Activated T-cell treated with anti-CD3 and anti-CD28 coated beads, Interleukin-2, amount 50 U/mL, for 1 hour (primary cell): ENCODE results near the gene HDLBP.

Experiments used
- DNase-seq: peaks from one replicate; pipeline ENCODE4 v3.0.0-alpha.2; 2020

HDLBP gene

GRCh38 chr2:241315093-241315878, at the start of gene HDLBP:
HDLBP (minus strand) TSS chr2:241315672; CDS start chr2:241266869, 48,803 bp downstream.
- peak; percentile 100 for DNase-seq

- no peak for DNase-seq
Observed at GRCh38 chr2:241364781-241365180, 49.3 kb upstream of the HDLBP start.

GRCh38 chr2:241363426-241363825, 48.0 kb upstream of the HDLBP start:
- no peak for DNase-seq

GRCh38 chr2:241359481-241360045, 44.1 kb upstream of the HDLBP start:
- no peak for DNase-seq

- DNase-seq: no peak
Observed at GRCh38 chr2:241358470-241358869, 43.0 kb upstream of the HDLBP start.

- DNase-seq: no peak
Observed at GRCh38 chr2:241357531-241357930, 42.1 kb upstream of the HDLBP start.

GRCh38 chr2:241356871-241357260, 41.4 kb upstream of the HDLBP start:
- no peak for DNase-seq

- DNase-seq: peak; percentile 96
Observed at GRCh38 chr2:241355983-241356870, 40.8 kb upstream of the HDLBP start, which contains the start of gene FARP2. FARP2 (plus strand) TSS chr2:241356285; CDS start chr2:241373108, 16,823 bp downstream.

- peak; percentile 75 for DNase-seq
Observed at GRCh38 chr2:241354668-241355658, 39.5 kb upstream of the HDLBP start.

GRCh38 chr2:241352227-241352626, 36.8 kb upstream of the HDLBP start:
- no peak for DNase-seq

- DNase-seq: no peak
Observed at GRCh38 chr2:241351640-241352031, 36.2 kb upstream of the HDLBP start.

- no peak for DNase-seq
Observed at GRCh38 chr2:241350878-241351639, 35.6 kb upstream of the HDLBP start.

GRCh38 chr2:241350530-241350877, 35.0 kb upstream of the HDLBP start:
- no peak for DNase-seq

- DNase-seq: no peak
Observed at GRCh38 chr2:241349941-241350340, 34.5 kb upstream of the HDLBP start.

GRCh38 chr2:241344925-241345651, 29.6 kb upstream of the HDLBP start:
- no peak for DNase-seq

- no peak for DNase-seq
Observed at GRCh38 chr2:241340631-241341163, 25.2 kb upstream of the HDLBP start.

- no peak for DNase-seq
Observed at GRCh38 chr2:241339839-241340630, 24.6 kb upstream of the HDLBP start.

GRCh38 chr2:241334813-241335212, 19.3 kb upstream of the HDLBP start:
- DNase-seq: no peak

GRCh38 chr2:241330616-241330981, 15.1 kb upstream of the HDLBP start:
- no peak for DNase-seq
